HEK293 (cell line): ENCODE measurements around the gene FAM151B.
A peak's percentile ranks its signal among the peaks of the same experiment; 100 is the strongest.

Source experiments
- CTCF ChIA-PET: fragments of 350-600 bp; formaldehyde crosslinking; extraction: SDS; loops from one replicate; lab custom pipeline; 2021; ENCODE audit warnings: antibody characterized with exemption; lab: Yijun Ruan, JAX
- POLR2A ChIA-PET: fragments of 300-600 bp; formaldehyde crosslinking; extraction: SDS; loops from one replicate; lab custom pipeline; 2020; ENCODE audit warnings: antibody characterized with exemption, inconsistent platforms; lab: Yijun Ruan, JAX
- H3K27ac ChIP-seq: fragments of 200-500 bp; sonication (Bioruptor generic); 2 replicates; pipeline ENCODE4 v1.5.1; 2014; ENCODE audit warnings: low read depth, low read length, control low read depth, inconsistent platforms; ENCODE audit errors: extremely low read depth
- H3K36me3 ChIP-seq, 2 experiments: fragments of 200-500 bp in 1 of 2; sonication (Bioruptor generic) in 1 of 2; 1 replicate in 1 of 2; 2 replicates in 1 of 2; pipeline ENCODE4 v1.5.1; 2014 to 2017; ENCODE audit warnings: inconsistent platforms in 2 of 2, low read length in 2 of 2; ENCODE audit not compliant: control insufficient read depth in 2 of 2, insufficient read depth in 1 of 2
- H3K4me1 ChIP-seq: fragments of 200-500 bp; sonication (Bioruptor generic); 2 replicates; pipeline ENCODE4 v1.5.1; 2014; ENCODE audit warnings: mild to moderate bottlenecking, low read length, inconsistent platforms; ENCODE audit not compliant: control insufficient read depth, insufficient read depth
- H3K4me3 ChIP-seq: 2 replicates; pipeline ENCODE4 v1.5.1; 2011; ENCODE audit warnings: low read depth, mild to moderate bottlenecking, control low read depth, low read length, moderate library complexity
- H3K9me3 ChIP-seq: fragments of 200-500 bp; sonication (Bioruptor generic); 2 replicates; pipeline ENCODE4 v1.5.1; 2014; ENCODE audit warnings: low read depth, low read length, inconsistent platforms; ENCODE audit not compliant: control insufficient read depth, insufficient read depth
- EGR2 ChIP-seq: fragments of 450-650 bp; formaldehyde crosslinking; IDR thresholded peaks from 2 replicates; pipeline ENCODE4 v1.5.1; 2016; ENCODE audit warnings: low read depth, missing biosample characterization, missing genetic modification characterization
- GLI2 ChIP-seq: fragments of 450-650 bp; formaldehyde crosslinking; IDR thresholded peaks from 2 replicates; pipeline ENCODE4; 2017; ENCODE audit warnings: missing biosample characterization, missing genetic modification characterization, low read depth, borderline replicate concordance
- OVOL3 ChIP-seq: fragments of 450-650 bp; formaldehyde crosslinking; IDR thresholded peaks from 2 replicates; pipeline ENCODE4 v1.5.1; 2016; ENCODE audit warnings: missing biosample characterization, missing genetic modification characterization
- PRDM1 ChIP-seq: fragments of 450-650 bp; formaldehyde crosslinking; IDR thresholded peaks from 2 replicates; pipeline ENCODE4; 2016; ENCODE audit warnings: missing biosample characterization, missing genetic modification characterization
- PRDM10 ChIP-seq: fragments of 450-650 bp; formaldehyde crosslinking; IDR thresholded peaks from 2 replicates; pipeline ENCODE4 v1.5.1; 2016; ENCODE audit warnings: missing biosample characterization, missing genetic modification characterization
- SCRT2 ChIP-seq: fragments of 450-650 bp; formaldehyde crosslinking; IDR thresholded peaks from 2 replicates; pipeline ENCODE4 v1.5.1; 2016; ENCODE audit warnings: missing biosample characterization, missing genetic modification characterization
- ZBTB48 ChIP-seq: fragments of 450-650 bp; formaldehyde crosslinking; IDR thresholded peaks from 2 replicates; pipeline ENCODE4 v1.5.1; 2016; ENCODE audit warnings: missing biosample characterization, missing genetic modification characterization
- ZNF112 ChIP-seq: fragments of 450-650 bp; formaldehyde crosslinking; IDR thresholded peaks from 2 replicates; pipeline ENCODE4 v1.5.0; 2017; ENCODE audit warnings: missing biosample characterization, missing genetic modification characterization
- ZNF133 ChIP-seq: fragments of 450-650 bp; formaldehyde crosslinking; IDR thresholded peaks from 2 replicates; pipeline ENCODE4 v1.5.1; 2016; ENCODE audit warnings: missing biosample characterization, missing genetic modification characterization
- ZNF140 ChIP-seq: fragments of 450-650 bp; formaldehyde crosslinking; IDR thresholded peaks from 2 replicates; pipeline ENCODE4 v1.5.1; 2016; ENCODE audit warnings: missing biosample characterization, missing genetic modification characterization
- ZNF148 ChIP-seq: fragments of 450-650 bp; formaldehyde crosslinking; IDR thresholded peaks from 2 replicates; pipeline ENCODE4 v1.5.0; 2017; ENCODE audit warnings: missing biosample characterization, missing genetic modification characterization, borderline replicate concordance
- ZNF18 ChIP-seq: fragments of 450-650 bp; formaldehyde crosslinking; IDR thresholded peaks from 2 replicates; pipeline ENCODE4 v1.5.1; 2016; ENCODE audit warnings: missing biosample characterization, missing genetic modification characterization
- ZNF214 ChIP-seq: fragments of 450-650 bp; formaldehyde crosslinking; IDR thresholded peaks from 2 replicates; pipeline ENCODE4 v1.5.1; 2017; ENCODE audit warnings: missing biosample characterization, mild to moderate bottlenecking, missing genetic modification characterization, borderline replicate concordance
- ZNF23 ChIP-seq: fragments of 450-650 bp; formaldehyde crosslinking; IDR thresholded peaks from 2 replicates; pipeline ENCODE4 v1.5.1; 2016; ENCODE audit warnings: missing biosample characterization, missing genetic modification characterization, borderline replicate concordance
- ZNF248 ChIP-seq: fragments of 450-650 bp; formaldehyde crosslinking; IDR thresholded peaks from 2 replicates; pipeline ENCODE4 v1.5.1; 2017; ENCODE audit warnings: missing biosample characterization, missing genetic modification characterization
- ZNF266 ChIP-seq: fragments of 450-650 bp; formaldehyde crosslinking; IDR thresholded peaks from 2 replicates; pipeline ENCODE4 v1.5.1; 2016; ENCODE audit warnings: missing biosample characterization, missing genetic modification characterization, low read depth
- ZNF404 ChIP-seq: fragments of 450-650 bp; formaldehyde crosslinking; IDR thresholded peaks from 2 replicates; pipeline ENCODE4 v1.5.1; 2017; ENCODE audit warnings: missing biosample characterization, missing genetic modification characterization
- ZNF501 ChIP-seq: fragments of 450-650 bp; formaldehyde crosslinking; IDR thresholded peaks from 2 replicates; pipeline ENCODE4 v1.5.1; 2016; ENCODE audit warnings: missing biosample characterization, missing genetic modification characterization
- ZNF600 ChIP-seq: fragments of 450-650 bp; formaldehyde crosslinking; IDR thresholded peaks from 2 replicates; pipeline ENCODE4 v1.5.1; 2016; ENCODE audit warnings: missing biosample characterization, missing genetic modification characterization
- ZSCAN5A ChIP-seq: fragments of 450-650 bp; formaldehyde crosslinking; IDR thresholded peaks from 2 replicates; pipeline ENCODE4 v1.5.1; 2016; ENCODE audit warnings: missing biosample characterization, missing genetic modification characterization

Gene FAM151B

GRCh38 chr5:80573062-80573461, 85.2 kb downstream of the FAM151B start (continued):
- no peak for TF ChIP-seq ZNF148 (tag by site-specific recombination)

GRCh38 chr5:80576383-80576782, 88.5 kb downstream of the FAM151B start:
- TF ChIP-seq ZNF140 (tag by site-specific recombination) (no peak), ZNF23 (tag by site-specific recombination) (no peak), EGR2 (no peak), GLI2 (tag by site-specific recombination) (no peak)
- Histone ChIP-seq H3K27ac (no peak overlapping the region), H3K4me3 (no peak overlapping the region), H3K4me1 (no peaks in the 10 kb centered on the region), H3K9me3 (no peaks in the 10 kb centered on the region), H3K36me3 (no peaks in the 10 kb centered on the region)
- CTCF ChIA-PET = no interaction called here
- POLR2A ChIA-PET = no interaction called here

- Histone ChIP-seq H3K4me3 (no peak overlapping the region), H3K4me1 (no peaks in the 10 kb centered on the region), H3K27ac (no peak overlapping the region), H3K9me3 (no peaks in the 10 kb centered on the region), H3K36me3 (no peaks in the 10 kb centered on the region)
- CTCF ChIA-PET = interaction anchor here (0.6 kb wide), 1 partner anchor 170 kb away, joined by 3 read pairs; the partner anchor contains the start of gene ZFYVE16
- TF ChIP-seq ZBTB48 (tag by site-specific recombination) = peak; percentile 58; the same call in 1 of the 2 replicates
- no peak for TF ChIP-seq ZNF133 (tag by site-specific recombination)
- no peak for TF ChIP-seq ZNF501 (tag by site-specific recombination)
- TF ChIP-seq OVOL3 (tag by site-specific recombination) = no peak
- no peak for TF ChIP-seq ZNF214 (tag by site-specific recombination)
- no peak for TF ChIP-seq ZSCAN5A
- POLR2A ChIA-PET = interaction anchor here (0.5 kb wide), 1 partner anchor 303 kb away, joined by 5 read pairs; no protein-coding TSS in a partner anchor
Measured at GRCh38 chr5:80577707-80578106, 89.8 kb downstream of the FAM151B start.

- no peak overlapping the region for H3K4me3 ChIP-seq
- ChIA-PET CTCF (interaction anchor here (0.8 kb wide), 1 partner anchor 10 kb away, joined by 5 read pairs; no protein-coding TSS in a partner anchor), POLR2A (no interaction called here)
- no peaks in the 10 kb centered on the region for H3K9me3 ChIP-seq
- H3K27ac ChIP-seq = no peak overlapping the region
- H3K4me1 ChIP-seq = no peaks in the 10 kb centered on the region
- H3K36me3 ChIP-seq = no peaks in the 10 kb centered on the region
- peak; percentile 98 for TF ChIP-seq PRDM1 (tag by site-specific recombination)
- no peak for TF ChIP-seq ZNF404 (tag by site-specific recombination)
- TF ChIP-seq ZNF18 (tag by site-specific recombination) = no peak
- TF ChIP-seq ZNF248 (tag by site-specific recombination) = no peak
- no peak for TF ChIP-seq SCRT2 (tag by site-specific recombination)
- TF ChIP-seq ZNF600 (tag by site-specific recombination) = no peak
- TF ChIP-seq ZNF266 (tag by site-specific recombination) = 0 out of 2 replicates have a peak, but pooled peaks have one; percentile 22
- TF ChIP-seq EGR2 = no peak
- TF ChIP-seq ZNF23 (tag by site-specific recombination) = no peak
- TF ChIP-seq ZNF112 (tag by site-specific recombination) = 0 out of 2 replicates have a peak, but pooled peaks have one; percentile 27
- no peak for TF ChIP-seq PRDM10 (tag by site-specific recombination)
Measured at GRCh38 chr5:80579050-80579449, 91.2 kb downstream of the FAM151B start.
